ENCODE measurements around the gene R3HDML. TPM values are rescaled to one million over a fixed set of nuclear protein-coding genes. Genes with fewer than 3 reads are reported as not detected.

R3HDML gene
- total and polyA plus RNA-seq, 2 of the 13 experiments (the other 11 are each of a cell fraction or from before 2014, with no cell fraction given) = not detected

- TF ChIP-seq, protein P1, sequence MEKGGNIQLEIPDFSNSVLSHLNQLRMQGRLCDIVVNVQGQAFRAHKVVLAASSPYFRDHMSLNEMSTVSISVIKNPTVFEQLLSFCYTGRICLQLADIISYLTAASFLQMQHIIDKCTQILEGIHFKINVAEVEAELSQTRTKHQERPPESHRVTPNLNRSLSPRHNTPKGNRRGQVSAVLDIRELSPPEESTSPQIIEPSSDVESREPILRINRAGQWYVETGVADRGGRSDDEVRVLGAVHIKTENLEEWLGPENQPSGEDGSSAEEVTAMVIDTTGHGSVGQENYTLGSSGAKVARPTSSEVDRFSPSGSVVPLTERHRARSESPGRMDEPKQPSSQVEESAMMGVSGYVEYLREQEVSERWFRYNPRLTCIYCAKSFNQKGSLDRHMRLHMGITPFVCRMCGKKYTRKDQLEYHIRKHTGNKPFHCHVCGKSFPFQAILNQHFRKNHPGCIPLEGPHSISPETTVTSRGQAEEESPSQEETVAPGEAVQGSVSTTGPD (CRISPR knock-in tag; IDR thresholded peaks at IDR 0.05) = peak; percentile 78; the same call in 1 of the 2 replicates
- TF ChIP-seq WIZ (CRISPR knock-in tag; IDR thresholded peaks at IDR 0.05) (peak; percentile 61; the same call in 1 of the 2 replicates), SP1 (IDR thresholded peaks at IDR 0.05) (no peak), SP1 (CRISPR knock-in tag; IDR thresholded peaks at IDR 0.05) (no peak; the same call in 1 of the 2 replicates), ZNF629 (CRISPR knock-in tag; conservative IDR thresholded peaks at IDR 0.05) (peak; percentile 100), HNF4G (IDR thresholded peaks at IDR 0.05; ENCODE audit: borderline replicate concordance, low read depth, low read length) (peak; percentile 90; the same call in 1 of the 2 replicates), HNF4G (CRISPR knock-in tag; IDR thresholded peaks at IDR 0.05; ENCODE audit: borderline replicate concordance, low read depth) (0 out of 2 replicates have a peak, but pooled peaks have one; percentile 73), EP300 (IDR thresholded peaks at IDR 0.05; ENCODE audit: low read depth in 2 of 2, low read length in 2 of 2) (no peak; a peak in 3 of 4 replicates), EP300 (CRISPR knock-in tag; IDR thresholded peaks at IDR 0.05; ENCODE audit: borderline replicate concordance) (0 out of 2 replicates have a peak, but pooled peaks have one; percentile 5), ZNF878 (CRISPR knock-in tag; IDR thresholded peaks at IDR 0.05) (peak; percentile 99), NRL (CRISPR knock-in tag; IDR thresholded peaks at IDR 0.05; ENCODE audit: borderline replicate concordance) (no peak), GPBP1L1 (CRISPR knock-in tag; IDR thresholded peaks at IDR 0.05) (no peak), PHB2 (IDR thresholded peaks at IDR 0.05; ENCODE audit: partially characterized antibody) (no peak), ZFP36 (IDR thresholded peaks at IDR 0.05; ENCODE audit: borderline replicate concordance, low read depth, low read length, partially characterized antibody) (no peak), ZBTB7B (CRISPR knock-in tag; IDR thresholded peaks at IDR 0.05) (peak; percentile 100), ZNF574 (CRISPR knock-in tag; IDR thresholded peaks at IDR 0.05) (peak; percentile 92)
- TF ChIP-seq, protein P2, sequence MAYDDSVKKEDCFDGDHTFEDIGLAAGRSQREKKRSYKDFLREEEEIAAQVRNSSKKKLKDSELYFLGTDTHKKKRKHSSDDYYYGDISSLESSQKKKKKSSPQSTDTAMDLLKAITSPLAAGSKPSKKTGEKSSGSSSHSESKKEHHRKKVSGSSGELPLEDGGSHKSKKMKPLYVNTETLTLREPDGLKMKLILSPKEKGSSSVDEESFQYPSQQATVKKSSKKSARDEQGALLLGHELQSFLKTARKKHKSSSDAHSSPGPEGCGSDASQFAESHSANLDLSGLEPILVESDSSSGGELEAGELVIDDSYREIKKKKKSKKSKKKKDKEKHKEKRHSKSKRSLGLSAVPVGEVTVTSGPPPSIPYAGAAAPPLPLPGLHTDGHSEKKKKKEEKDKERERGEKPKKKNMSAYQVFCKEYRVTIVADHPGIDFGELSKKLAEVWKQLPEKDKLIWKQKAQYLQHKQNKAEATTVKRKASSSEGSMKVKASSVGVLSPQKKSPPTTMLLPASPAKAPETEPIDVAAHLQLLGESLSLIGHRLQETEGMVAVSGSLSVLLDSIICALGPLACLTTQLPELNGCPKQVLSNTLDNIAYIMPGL (CRISPR knock-in tag; IDR thresholded peaks at IDR 0.05; ENCODE audit: borderline replicate concordance in 1 of 2, low read depth in 1 of 2) = peak in 1 of 2 experiments; percentile 66; a peak in 3 of 4 replicates
- TF ChIP-seq, protein P3, sequence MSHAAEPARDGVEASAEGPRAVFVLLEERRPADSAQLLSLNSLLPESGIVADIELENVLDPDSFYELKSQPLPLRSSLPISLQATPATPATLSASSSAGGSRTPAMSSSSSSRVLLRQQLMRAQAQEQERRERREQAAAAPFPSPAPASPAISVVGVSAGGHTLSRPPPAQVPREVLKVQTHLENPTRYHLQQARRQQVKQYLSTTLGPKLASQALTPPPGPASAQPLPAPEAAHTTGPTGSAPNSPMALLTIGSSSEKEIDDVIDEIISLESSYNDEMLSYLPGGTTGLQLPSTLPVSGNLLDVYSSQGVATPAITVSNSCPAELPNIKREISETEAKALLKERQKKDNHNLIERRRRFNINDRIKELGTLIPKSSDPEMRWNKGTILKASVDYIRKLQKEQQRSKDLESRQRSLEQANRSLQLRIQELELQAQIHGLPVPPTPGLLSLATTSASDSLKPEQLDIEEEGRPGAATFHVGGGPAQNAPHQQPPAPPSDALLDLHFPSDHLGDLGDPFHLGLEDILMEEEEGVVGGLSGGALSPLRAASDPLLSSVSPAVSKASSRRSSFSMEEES (CRISPR knock-in tag; IDR thresholded peaks at IDR 0.05) = no peak; the same call in 1 of the 2 replicates
Observed at GRCh38 chr20:44394702-44395460, 58.0 kb downstream of the R3HDML start (continued).

All from HepG2 (cell line).